Adrenal gland (tissue), 5 donors: ENCODE measurements around the gene ZNF888.
"Not testable (repeated sequence)": the region's sequence is repeated elsewhere in the genome, so short reads cannot be mapped to it uniquely, and the experiment has no call there.

ENCODE experiments used
- CTCF ChIP-seq, 6 experiments: fragments of 450-650 bp in 4 of 6; fragments of 200-600 bp in 2 of 6; sonication (generic) in 1 of 6; IDR thresholded peaks; 1 replicate in 5 of 6; 2 replicates in 1 of 6; pipeline versions ENCODE4 v1.5.1 to v1.8.0; 2016 to 2021; ENCODE audit warnings: antibody characterized with exemption in 6 of 6, mild to moderate bottlenecking in 2 of 6, moderate library complexity in 1 of 6
- POLR2A ChIP-seq, 2 donors: fragments of 450-650 bp; IDR thresholded peaks; one replicate each; pipeline ENCODE4 v1.6.1; 2017; ENCODE audit warnings: antibody characterized with exemption in 2 of 2, mild to moderate bottlenecking in 2 of 2, moderate library complexity in 1 of 2
- donor health status: DM: no; HTN: no; CAD: no.

- TF ChIP-seq CTCF, POLR2A (IDR thresholded peaks at IDR 0.05): not testable (repeated sequence)
Observed at GRCh38 chr19:52924641-52925040, 1.4 kb upstream of the ZNF888 start.
